Measurements from ENCODE around the gene FOXI3. TPM values are rescaled to one million over a fixed set of nuclear protein-coding genes. Genes with fewer than 3 reads are reported as not detected.
"Not testable (repeated sequence)": the region's sequence is repeated elsewhere in the genome, so short reads cannot be mapped to it uniquely, and the experiment has no call there.

FOXI3 gene
- total RNA-seq, 1 donor from 2014 or later = 3.7 TPM

- DNase-seq = no peak
These were observed 10.4 kb downstream of the FOXI3 start for GRCh38 chr2:88442061-88442460.

DNA sequence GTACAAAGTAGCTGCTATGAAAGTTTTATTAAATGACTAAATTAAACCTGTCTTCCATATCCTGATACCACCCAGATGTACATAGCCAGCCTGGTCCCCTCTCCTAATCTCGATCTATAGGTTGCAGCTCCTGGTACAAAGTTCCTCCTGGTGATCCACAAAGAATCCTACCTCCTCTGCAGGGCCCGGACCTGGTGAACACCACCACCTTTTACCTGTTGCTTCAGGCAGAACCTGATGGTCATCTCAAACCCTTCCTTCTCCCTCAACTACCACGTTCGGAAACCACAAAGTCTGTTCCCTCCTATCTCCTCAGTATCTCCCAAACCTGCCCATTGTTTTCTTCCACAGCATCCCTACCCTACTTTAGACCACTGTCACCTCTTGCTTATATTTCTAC lies 15.5 kb downstream of the FOXI3 start:
- no peak for DNase-seq

DNA sequence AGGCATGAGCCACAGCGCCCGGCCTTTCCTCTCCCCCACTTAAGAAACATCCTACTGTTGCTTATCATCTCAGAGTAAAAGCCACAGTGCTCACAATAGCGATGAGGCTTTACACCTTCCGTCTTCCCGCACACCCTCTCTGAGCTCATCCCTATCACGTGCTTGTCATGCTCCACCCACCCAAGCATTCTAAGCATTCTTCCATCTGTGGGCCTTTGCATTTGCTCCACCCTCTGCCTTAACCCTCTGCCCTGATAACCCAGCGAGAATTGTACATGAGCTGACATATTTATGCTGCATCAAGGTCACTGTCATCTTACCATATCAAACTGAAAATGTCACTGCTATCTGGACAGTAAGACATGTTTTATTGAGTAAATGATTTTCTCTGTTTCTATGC lies 22.6 kb downstream of the FOXI3 start:
- no peak for DNase-seq

- no peak for DNase-seq
These were observed 28.8 kb downstream of the FOXI3 start for GRCh38 chr2:88423733-88424132.

- DNase-seq = not testable (repeated sequence)
These were observed 33.4 kb downstream of the FOXI3 start for GRCh38 chr2:88419051-88419450.

GRCh38 chr2:88416016-88416663 lies 36.4 kb downstream of the FOXI3 start:
- no peak for DNase-seq

GRCh38 chr2:88408870-88409269 lies 43.6 kb downstream of the FOXI3 start:
- DNase-seq = not testable (repeated sequence)

DNA sequence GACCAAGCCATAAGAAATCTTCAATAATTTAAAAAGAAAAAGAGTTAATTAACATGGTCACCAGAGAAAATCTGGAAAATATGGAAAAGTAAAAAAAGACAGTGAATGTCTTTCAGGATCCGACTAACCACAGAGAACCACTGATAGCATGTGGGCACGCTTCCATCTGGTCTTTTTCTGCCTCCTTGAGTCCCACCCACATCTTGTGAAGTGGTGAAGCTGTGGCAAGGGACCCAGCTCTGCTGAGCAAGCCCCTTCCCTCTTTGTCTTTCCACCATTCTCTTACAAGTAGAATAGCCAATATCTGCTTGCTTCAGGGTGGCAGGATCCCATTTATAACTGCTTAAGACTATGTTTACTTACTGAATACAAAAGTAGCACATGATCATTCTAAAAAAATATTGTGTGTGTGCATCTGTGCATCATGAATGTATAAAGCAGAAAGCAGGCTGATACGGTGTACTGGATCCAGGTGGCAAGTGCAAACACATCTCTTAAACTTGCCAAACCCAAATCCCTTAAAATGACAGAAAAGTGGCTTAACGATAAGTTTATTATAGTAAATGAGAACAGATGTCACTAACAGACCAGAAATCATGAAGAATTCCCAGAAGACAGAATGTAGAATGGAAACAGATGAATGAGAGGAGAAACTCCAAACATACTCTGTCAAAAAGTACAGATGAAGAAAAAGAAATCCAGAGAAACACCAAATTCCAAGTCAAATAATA lies 52.3 kb downstream of the FOXI3 start:
- DNase-seq = no peak

DNA sequence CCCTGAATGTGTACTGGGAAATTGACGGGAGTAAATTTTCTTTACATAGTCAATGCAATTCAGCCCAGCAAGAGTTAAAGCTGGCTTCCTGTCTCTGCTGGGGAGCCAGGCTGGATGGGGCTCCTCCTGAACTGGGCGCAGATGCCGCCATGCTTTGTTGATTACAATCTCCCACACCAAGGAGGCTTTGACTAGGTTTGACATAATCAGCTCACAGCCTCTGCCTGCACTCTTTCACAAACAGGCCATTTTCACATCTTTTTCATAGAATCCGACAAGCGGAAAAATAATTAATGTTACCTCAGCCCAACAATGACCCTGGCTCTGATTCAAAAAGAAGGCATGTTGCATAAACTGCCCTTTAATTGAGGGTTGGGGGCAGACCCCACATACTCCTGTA lies 54.3 kb downstream of the FOXI3 start:
- DNase-seq = no peak

Small RNA genes within 50 kb of the gene (small RNA-seq; reads per million reads assigned to genes)
- not detected for gene RNU6-1007P (ENCODE audit: low replicate concordance)

Other genes with a start within 250 kb of the FOXI3 start
- gene EIF2AK3, start 174.8 kb upstream of the FOXI3 start, total RNA-seq = 30.7 TPM
- gene RPIA, start 239.0 kb upstream of the FOXI3 start, total RNA-seq = 14.0 TPM

All from skin of body (tissue), 3 donors.